GM18505 (cell line): ENCODE measurements around the gene PGPEP1.
"Not testable (repeated sequence)": the region's sequence is repeated elsewhere in the genome, so short reads cannot be mapped to it uniquely, and the experiment has no call there.

Experiments
- ATAC-seq: cut with Tn5 transposase; IDR thresholded peaks from one replicate; pipeline ENCODE4 v1.9.1; 2021; ENCODE audit not compliant: unreplicated experiment
- POLR2A ChIP-seq: IDR thresholded peaks from 4 replicates; pipeline ENCODE4 v1.6.1; 2011; ENCODE audit warnings: borderline replicate concordance; ENCODE audit not compliant: insufficient read depth, insufficient read length; ENCODE audit errors: extremely low read depth

PGPEP1 gene

GRCh38 chr19:18311502-18312091, 28.8 kb upstream of the PGPEP1 start:
- no peak for ATAC-seq
- TF ChIP-seq POLR2A, result no peak

GRCh38 chr19:18312092-18312534, 28.3 kb upstream of the PGPEP1 start:
- no peak for TF ChIP-seq POLR2A
- ATAC-seq, result no peak

- no peak for TF ChIP-seq POLR2A
- ATAC-seq, result no peak
These were observed 27.0 kb upstream of the PGPEP1 start for GRCh38 chr19:18313398-18313797.

- ATAC-seq, result no peak
- no peak for TF ChIP-seq POLR2A
These were observed 22.2 kb upstream of the PGPEP1 start for GRCh38 chr19:18317961-18318800.

- no peak for TF ChIP-seq POLR2A
- ATAC-seq, result no peak
These were observed 20.7 kb upstream of the PGPEP1 start for GRCh38 chr19:18319591-18320135.

GRCh38 chr19:18320865-18321733, 19.3 kb upstream of the PGPEP1 start:
- no peak for TF ChIP-seq POLR2A
- ATAC-seq, result no peak

- ATAC-seq, result no peak
- no peak for TF ChIP-seq POLR2A
These were observed 18.7 kb upstream of the PGPEP1 start for GRCh38 chr19:18321734-18322102.

- no peak for TF ChIP-seq POLR2A
- no peak for ATAC-seq
These were observed 18.1 kb upstream of the PGPEP1 start for GRCh38 chr19:18322318-18322758.

GRCh38 chr19:18322759-18323460, 17.5 kb upstream of the PGPEP1 start, which contains the start of gene LSM4:
Gene LSM4 (minus strand): TSS chr19:18323076. CDS start chr19:18323020, 56 bp downstream.
- TF ChIP-seq POLR2A, result peak; percentile 84
- ATAC-seq, result peak; percentile 92

- not testable (repeated sequence) for ATAC-seq
These were observed 16.0 kb upstream of the PGPEP1 start for GRCh38 chr19:18324373-18324731.

- no peak for ATAC-seq
- TF ChIP-seq POLR2A, result no peak
These were observed 13.6 kb upstream of the PGPEP1 start for GRCh38 chr19:18326772-18327171.

GRCh38 chr19:18328340-18329034, 11.9 kb upstream of the PGPEP1 start:
- peak; percentile 62 for TF ChIP-seq POLR2A
- peak; percentile 69 for ATAC-seq
